Measurements from ENCODE around the gene LIMK1. TPM values are rescaled to one million over a fixed set of nuclear protein-coding genes. Genes with fewer than 3 reads are reported as not detected.

The LIMK1 gene
- total RNA-seq, 1 donor from 2014 or later, result 49.9 TPM

Other genes with a start within 250 kb of the LIMK1 start
- gene METTL27, start 241.3 kb upstream of the LIMK1 start, total RNA-seq, result 1.3 and 4.0 TPM in 2 replicates
- gene TMEM270, start 222.6 kb upstream of the LIMK1 start, total RNA-seq, result not detected in 2 replicates
- 12.1 and 16.6 TPM in 2 replicates for gene ELN, start 55.6 kb upstream of the LIMK1 start, total RNA-seq
- 304 and 308 TPM in 2 replicates for gene EIF4H, start 90.6 kb downstream of the LIMK1 start, total RNA-seq
- 0.78 and 1.2 TPM in 2 replicates for gene LAT2, start 126.2 kb downstream of the LIMK1 start, total RNA-seq
- gene RFC2, start 170.6 kb downstream of the LIMK1 start, total RNA-seq, result 12.1 and 13.0 TPM in 2 replicates
- 14.5 and 22.7 TPM in 2 replicates for gene CLIP2, start 205.6 kb downstream of the LIMK1 start, total RNA-seq